GM03348 (cell line): ENCODE results near the gene SLC15A3.
"Not testable (repeated sequence)": the region's sequence is repeated elsewhere in the genome, so short reads cannot be mapped to it uniquely, and the experiment has no call there.

ENCODE experiments used
- DNase-seq: peaks from one replicate; pipeline ENCODE4 v3.0.0; 2012; ENCODE audit warnings: low spot score

Gene SLC15A3

DNA sequence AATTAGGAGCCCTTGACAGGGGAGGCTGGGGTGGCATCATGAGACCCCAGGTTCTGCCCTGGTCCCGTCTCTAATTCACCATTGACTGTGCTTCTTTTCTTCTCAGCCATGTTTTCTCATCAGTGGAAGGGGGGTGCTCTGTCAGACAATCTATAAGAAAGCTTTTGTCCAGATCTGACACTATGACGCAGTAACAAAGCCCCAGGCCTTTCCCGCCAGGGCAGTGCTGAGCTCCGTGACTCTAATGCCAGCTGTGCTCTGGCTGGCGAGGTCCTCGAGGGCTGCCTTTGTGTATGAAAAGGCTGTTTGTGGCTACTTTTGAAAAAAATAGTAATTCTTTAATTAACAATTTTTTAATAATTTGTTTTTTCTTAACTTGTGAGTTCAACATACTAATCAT is 22.8 kb upstream of the SLC15A3 start:
- DNase-seq, result no peak

DNA sequence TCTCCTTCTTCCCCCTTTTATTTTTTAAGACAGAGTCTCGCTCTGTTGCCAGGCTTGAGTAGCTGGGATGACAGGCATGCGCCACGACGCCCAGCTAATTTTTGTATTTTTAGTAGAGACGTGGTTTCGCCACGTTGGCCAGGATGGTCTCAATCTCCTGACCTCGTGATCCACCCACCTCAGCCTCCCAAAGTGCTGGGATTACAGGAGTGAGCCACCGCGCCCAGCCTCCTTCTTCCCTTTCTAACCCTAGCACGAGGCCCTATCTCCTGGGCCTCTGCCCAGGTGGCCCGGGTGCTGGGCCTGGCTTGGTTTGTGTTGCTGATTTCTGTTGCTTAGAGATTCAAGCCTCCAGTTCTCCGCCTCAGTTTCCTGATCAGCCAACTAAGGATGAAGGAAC is 22.3 kb upstream of the SLC15A3 start:
- not testable (repeated sequence) for DNase-seq

DNA sequence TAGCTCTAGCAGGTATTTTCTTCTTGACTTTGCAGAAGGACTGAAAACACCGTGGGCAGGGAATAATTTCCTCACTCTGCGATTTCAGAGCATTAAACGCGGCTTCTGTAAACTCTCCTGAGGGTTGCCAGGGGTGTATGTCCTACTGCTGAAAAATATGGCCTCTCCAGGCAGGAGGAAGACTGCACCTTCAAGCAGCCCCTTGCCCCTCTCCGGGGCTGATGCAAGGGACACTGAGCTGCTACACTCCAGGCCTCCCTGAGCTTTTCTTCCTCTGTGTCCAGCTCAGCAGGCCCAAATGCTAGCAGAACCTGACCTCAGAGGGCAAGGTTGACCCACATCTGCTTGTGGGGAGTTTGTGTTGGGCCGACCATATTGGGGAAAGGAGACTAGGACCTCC is 21.7 kb upstream of the SLC15A3 start:
- no peak for DNase-seq

DNA sequence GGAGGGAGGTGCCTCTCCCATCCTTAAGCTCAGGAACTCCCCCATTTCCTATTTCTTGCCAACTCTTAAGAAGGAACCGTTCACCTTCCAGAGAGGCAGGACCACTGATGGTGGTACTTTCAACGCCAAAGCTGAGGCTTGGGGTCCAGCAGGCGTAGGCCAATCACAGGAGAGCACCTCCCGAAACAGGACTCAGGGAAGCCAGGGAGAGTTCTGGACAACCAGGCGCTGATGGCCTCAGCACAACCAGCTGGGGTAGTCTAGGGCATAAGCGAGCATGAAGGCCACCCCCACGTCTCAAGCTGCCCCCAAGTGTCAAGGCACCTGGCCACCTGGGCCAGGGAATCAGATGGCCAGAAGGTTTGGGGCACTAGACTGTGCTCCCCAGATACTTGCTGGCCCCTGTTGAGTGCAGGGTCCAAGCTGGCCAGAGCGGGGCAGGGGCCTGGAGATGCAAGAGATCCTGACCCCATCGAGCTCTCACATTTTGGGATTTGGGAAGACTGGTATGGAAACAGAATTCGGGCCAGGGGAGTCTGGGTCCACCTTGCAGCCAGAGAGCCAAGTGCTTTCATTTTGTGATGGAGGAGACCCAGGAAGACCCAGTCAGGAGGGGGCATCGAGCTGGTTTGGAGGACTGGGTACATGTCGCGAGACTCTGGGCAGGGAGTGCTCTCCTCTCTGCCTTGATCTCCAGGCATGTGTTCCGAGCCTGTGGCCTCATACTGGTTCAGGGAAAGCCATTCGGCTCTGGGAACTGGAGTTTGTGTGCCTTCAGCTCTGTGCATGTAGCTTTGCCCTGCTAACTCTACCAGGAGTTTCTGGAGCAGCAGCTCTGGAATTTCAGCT is 20.4 kb upstream of the SLC15A3 start:
- no peak for DNase-seq

DNA sequence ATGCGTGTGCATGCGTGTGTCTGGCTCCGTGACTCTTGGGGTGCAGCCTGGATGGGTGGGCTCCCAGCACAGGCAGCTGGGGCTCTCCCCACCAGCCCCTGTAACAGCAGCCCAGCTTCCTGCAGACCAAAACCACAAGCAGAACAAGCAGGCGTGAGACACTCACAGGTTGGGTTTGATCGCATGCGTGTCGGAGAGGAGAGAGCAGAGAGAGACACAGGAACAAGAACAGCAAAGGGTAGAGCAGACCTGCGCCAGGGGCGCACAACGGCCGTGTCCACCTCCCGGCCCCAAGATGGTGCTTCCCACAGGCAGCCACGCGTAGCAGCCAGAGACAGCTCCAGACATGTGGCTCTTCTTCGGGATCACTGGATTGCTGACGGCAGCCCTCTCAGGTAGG is 19.5 kb upstream of the SLC15A3 start, which contains the start of gene CD6:
CD6 (plus strand) TSS at position 161 of the 400 bp plus-strand sequence; CDS start at position 347, 186 bp downstream.
- no peak for DNase-seq

DNA sequence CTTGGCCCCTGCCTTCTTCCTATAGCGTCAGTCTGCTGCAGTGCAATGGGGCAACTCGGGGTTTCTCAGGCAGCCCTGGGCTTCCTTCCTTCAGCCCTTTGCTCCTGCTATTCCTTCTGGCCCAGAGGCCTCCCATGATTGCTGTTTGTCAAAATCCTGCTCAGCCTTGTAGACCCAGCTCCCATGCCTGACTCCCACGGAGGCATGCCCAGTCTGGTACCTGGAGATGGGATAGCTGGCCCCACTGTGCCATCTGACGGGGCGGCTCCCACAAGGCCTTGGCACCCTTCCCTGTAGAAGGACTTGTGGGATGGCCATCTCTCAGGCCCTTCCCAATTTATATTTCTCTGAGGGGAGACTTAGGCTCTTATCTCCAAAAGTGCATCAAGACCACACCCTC is 18.9 kb upstream of the SLC15A3 start:
- DNase-seq, result no peak

DNA sequence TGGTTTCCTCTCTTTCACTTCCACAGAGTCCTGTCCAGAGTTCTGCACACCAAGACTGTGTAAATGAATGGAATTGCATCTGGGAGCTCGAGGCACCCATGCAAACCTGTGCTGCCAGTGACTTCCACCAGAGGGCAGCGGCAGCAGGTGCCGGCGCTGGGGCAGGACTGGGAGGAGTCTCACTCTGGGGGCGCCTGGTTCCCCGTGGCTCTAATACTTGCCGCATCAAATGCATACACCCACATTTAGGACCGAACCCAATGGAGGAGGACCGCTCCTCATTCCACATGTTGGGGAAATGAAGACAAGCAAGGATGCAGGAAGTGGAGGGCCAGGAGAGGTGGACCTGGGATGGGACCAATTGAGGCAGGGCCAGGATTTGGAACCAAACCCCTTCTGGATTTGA is 18.4 kb upstream of the SLC15A3 start:
- peak; percentile 86 for DNase-seq

DNA sequence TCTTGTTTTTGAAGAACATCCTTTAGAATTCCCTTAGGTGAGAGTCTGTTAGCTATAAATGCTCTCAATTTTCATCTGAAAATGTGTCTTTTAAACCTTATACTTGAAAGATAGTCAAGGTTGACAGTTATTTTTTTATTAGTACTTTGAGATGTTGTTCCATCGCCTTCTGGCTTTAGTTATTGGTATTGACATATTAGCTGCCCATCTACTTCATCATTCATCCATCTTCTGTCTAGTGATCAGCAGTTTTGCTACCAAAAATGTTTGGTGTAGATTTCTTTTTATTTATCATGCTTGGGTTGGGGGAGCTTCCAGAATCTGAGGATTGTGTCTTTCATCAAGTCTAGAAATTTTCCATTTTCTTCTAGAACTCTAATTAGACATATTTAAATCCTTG is 16.2 kb upstream of the SLC15A3 start:
- DNase-seq, result no peak

DNA sequence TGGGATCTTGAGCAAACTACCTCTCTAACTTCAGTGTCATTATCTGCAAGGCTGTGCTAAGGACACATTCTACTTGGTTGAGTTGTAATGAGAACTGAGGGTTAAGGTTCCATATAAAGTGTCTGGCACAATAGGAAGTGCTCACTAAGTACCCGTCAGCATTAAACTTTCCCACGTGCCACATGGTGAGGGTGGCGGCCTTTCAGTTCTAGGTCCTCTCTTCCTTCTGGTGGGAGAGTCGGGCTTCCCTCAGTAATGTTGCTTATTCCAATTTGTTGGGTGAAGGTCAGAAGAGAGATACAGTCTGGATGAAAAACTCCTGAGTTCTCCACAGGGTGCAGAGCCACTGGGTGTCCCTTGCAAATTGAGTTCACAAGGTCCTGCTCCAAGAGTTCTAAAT is 14.9 kb upstream of the SLC15A3 start:
- DNase-seq, result no peak

DNA sequence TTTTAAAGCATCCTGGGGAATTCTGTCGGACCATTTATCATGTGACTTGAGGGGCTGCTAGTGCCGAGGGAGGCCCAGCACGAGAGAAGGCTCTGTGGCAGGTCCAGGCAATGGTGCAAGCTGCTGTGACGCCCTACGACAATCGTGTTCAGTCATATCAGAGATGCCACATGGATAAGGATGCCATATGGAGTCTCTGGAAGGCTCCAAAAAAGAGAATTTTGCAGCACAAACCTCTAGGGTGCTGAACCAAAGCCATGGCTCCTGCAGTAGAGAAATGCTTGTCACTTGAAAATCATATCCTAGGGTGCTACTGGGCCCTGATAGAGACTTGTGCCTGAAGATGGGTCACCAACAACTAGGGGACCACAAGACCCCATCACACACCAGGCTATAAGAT is 12.8 kb upstream of the SLC15A3 start:
- DNase-seq, result no peak

DNA sequence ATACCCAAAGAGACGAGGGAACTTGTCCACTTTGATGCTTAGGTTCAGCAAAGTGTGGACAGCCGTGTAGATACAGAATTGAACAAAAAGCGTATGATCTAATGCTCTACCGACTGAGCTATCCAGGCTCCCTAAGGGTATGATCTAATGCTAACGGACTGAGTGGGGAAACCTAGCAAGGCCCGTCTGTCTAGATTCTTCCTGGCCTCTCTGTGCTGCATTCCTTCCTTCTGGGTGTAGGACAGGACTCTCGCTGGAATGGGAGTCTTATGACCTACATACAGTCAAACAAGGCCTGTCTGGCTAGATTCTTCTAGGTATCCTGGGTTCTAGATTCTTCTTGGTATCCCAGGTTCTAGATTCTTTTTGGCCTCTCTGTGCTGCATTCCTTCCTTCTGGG is 8.4 kb upstream of the SLC15A3 start:
- no peak for DNase-seq

DNA sequence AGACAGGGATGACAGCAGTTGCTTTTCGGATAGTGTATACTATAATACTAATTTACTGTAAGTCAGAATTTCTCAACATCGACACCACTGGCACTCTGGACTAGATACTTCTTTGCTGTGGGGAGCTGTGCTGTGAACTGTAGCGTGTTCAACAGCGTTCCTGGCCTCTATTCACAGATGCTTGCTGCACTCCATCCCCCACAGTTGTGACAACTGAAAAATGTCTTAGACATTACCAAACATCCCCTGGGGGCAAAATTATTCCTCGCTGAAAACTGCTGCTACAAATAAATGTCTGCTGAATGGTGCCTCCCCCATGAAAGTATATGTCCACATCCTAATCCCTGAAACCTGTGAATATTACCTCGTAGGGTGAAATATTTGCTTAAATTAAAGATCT is 7.5 kb upstream of the SLC15A3 start:
- DNase-seq, result no peak

DNA sequence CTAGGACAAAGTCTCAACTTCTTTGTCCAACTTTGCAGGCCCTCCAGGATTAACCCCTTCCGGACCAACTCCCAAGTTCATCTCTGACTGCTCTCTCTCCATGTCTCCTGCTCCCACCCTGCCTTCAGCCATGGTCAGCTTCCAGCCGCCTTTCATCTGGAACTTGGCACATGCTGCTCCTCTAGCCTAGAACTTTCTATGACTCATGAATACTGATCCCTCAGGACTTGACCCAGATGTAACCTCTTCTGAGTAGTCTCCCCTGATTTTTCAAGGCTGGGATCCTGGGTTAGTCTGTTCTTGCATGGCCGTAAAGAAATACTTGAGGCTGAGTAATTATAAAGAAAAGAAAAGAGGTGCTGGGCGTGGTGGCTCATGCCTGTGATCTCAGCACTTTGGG is 5.2 kb upstream of the SLC15A3 start:
- DNase-seq, result no peak

DNA sequence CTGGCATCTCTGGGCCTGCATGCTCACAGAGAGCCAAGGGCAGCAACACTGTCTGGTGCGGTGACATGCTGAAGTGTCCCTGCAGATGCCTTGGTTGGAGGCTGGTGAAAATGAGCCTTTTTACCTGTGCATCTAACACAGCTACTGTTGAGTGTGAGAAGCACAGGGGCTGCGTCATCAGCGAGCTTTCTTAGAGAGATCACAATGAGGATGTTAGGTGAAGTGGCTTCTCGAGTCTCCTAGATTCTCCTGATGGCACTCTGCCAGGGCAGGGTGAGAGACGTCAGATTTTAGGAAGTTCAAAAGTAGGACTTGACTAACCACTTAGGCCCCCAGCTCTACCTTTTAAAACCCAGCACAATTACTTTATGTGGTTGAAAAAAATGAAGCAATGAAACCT is 3.6 kb upstream of the SLC15A3 start:
- no peak for DNase-seq

DNA sequence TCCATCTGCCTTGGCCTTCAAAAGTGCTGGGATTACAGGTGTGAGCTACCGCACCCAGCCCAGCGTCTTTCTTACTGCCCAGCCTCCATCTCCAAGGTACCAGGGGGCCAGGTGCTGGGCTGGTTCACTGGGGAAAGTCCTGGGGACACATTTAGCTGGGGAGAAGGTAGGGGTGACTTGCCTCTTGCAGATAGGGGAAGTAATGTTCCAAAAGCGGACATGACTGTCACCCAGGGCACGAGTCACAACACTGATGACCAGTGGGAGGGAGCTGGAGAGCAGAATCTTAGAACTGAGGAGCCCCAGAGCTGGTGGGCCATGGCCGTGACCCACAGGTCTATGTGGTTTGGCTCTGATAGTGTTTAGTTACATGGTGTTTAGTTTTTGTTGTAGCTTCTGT is 2.4 kb upstream of the SLC15A3 start:
- no peak for DNase-seq

DNA sequence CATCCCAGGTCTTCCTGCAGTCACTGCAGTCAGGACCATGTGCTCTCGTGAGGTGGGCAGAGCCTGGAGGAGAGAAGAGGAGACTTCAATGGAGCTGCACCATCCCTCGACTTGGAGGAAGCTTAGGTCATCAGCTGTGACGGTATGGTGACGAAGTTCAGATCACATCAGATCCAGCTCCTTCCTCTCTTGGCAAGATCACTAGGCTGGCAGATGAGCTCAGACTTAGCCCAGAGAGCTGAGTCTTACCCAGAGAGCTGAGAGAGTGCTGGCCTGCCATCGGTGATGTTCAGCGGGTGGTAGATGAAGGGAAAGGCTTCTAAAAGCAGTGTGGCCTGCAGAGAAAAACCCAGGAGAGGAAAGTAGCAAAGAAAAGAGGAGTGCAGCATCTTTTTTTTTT is 1.8 kb upstream of the SLC15A3 start:
- DNase-seq, result no peak

DNA sequence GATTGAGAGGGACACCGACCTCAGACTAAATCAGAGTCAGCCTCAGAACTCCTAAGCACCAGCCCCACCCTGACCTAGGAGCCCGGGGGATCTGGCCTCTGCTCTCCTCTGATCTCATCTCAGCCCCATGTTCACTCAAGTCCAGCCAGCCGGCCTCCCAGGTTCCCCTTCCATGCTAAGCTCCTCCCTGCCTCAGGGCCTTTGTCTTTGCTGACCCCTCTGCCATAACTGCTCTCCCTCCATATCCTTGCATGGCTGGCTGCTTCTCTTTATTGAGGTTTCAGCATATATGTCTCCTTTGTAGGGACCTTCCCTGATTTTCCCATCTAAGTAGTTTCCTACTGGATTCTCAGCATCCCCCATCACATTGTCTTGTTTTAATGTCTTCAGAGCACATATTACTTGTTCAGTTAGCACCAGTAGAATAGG is 780 bp upstream of the SLC15A3 start:
- no peak for DNase-seq

DNA sequence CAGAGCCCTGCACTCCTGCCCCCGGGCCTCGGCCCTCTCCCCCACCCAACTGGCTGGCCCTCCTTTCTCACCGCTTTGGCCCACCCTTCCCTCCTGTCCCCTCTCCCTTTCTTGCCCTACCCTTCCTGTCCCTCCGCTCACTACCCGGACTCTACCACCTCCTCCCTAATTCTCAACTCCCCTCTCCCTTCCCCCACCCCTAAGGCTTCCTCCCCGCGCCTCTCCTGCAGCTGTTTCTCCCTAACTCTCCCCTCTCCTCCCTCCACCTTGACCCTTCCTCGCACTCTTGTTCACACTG is 421 bp downstream of the SLC15A3 start:
- DNase-seq, result peak; percentile 41

DNA sequence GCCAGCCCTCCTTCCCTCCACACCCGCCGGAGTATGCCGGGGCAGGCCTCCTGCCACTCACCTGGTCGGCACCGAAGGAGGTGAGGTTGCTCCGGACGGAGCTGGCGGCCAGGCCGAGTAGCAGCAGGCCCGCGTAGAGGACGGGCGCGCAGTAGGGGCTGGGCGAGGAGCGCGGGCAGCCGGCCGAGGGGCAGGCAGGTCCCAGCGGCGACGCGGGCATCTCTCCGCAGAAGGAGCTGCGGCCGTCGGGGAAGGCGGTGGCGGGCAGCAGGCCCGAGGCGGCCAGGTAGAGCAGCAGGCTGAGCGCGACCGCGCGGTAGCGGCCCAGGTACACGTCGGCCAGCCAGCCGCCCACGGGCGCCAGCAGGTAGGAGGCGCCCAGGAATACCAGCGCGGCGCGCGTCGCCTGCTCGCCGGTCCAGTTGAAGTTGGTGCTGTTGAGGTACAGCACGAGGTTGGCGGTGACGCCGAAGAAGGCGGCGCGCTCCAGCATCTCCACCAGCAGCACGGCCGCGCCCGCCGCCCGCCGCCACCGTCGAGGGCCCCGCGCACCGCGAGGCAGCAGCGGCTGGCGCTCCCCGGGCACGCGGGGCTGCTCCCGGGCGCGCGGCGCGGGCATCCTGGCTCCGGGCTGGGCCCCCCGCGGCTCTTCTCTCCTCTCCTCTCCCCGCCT is 907 bp downstream of the SLC15A3 start:
- peak; percentile 55 for DNase-seq

DNA sequence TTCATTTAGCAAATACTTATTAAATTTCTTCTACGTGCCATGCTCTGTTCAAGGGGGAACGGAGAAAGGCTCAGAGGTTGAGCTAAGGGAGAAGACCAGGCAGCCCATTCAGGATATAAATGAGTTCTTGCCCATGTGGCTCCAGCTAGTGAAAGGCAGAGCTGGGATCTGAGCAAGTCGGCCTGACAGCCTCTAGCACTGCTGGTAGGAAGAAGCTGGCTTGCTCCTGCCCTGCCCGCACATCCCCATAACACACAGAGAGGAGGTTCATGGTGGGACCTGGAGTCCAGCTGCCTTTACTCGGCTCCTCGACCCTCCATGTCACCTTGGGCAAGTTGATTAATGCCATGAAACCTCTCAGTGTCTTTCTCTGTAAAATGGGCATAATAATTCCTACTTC is 2.0 kb downstream of the SLC15A3 start:
- DNase-seq, result no peak

DNA sequence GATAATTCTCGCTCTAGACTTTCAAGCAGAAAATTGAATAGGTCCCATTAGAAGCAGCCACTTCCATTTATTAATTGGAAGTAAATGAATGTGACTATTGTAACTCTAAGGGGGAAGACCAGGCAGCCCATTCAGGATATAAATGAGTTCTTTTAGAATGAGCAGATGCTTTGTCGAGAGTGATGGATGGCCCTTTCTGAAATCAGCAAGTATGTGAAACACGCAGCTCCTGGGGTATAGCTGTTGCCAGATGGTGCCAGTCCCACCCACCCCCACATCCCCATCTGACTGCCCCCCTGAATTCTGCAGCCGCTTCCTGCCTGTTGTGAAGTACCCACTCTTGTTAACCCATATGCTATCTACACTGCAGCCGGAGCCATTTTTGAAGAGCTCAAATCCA is 3.7 kb downstream of the SLC15A3 start:
- no peak for DNase-seq

DNA sequence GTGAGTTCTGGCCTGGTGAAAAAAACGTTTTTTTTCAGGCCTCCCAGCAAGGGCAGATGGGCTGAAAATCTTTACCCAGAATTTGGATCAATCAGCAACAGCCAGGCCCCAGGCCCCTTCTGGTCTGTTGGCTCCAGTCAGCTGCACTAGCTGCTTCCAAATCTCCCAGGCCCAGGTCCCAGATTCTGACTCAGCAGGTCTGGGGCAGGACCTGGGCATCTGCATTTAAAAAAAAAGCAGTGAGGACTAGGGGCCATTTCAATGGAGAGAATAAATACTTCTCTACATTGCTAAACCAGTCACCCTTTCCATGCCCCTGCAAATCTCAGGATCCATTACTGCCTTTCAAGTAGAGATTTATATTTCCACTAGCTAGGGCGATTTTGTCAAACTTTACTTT is 4.3 kb downstream of the SLC15A3 start:
- no peak for DNase-seq

DNA sequence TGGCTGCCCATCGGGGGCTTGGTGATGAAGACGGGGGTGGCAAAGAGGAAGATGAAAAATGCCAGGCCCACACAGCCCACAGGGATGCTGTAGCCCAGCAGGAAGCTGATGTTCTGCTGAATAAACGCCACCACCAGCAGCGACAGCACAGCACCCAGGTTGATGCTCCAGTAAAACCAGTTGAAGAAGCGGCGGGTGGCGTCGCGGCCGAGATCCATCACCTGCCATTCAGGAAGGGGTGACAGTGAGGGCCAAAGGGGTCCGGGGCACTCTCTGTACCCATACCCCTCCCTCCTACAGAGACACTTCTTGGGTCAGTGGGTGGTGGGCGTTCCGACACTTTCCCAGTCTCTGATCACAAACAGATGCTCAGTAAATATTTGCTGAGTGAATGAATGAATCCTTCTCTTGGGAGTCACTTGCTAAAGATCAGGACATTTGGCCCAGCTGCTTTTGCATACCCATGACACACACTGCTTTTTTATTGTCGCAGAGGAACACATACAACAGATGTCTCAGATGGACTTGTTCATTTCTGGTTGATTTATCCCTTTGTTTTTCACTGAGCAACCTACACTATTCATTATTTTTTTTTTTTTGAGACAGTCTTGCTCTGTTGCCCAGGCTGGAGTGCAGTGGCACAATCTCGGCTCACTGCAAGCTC is 5.2 kb downstream of the SLC15A3 start:
- DNase-seq, result no peak
